Measurements from ENCODE around the gene WIPF1.

DNA sequence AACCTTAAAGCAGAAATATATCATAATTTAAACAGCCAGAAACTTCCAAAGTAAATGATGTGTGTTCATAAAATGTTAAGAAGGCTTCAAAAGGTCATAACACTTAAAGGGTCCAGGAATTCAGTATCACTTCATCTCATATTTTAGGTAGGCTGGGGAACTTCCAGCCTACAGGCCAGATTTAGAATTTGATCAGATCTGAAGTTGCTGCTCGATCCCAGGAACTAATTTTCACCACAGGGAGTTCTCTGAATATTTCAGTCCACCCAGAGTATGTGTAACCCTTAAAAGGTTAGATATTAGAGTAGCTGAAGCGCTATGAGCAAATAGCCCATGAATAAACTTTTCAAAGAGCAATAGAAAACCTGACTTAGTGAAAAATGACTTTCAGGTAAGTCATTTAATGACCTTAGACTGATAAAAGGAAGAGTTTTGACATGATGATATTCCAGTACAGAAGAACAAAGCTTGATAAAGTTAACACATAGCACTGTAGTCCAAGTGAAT, 1.7 kb downstream of the WIPF1 start:
- TF ChIP-seq, protein P1, sequence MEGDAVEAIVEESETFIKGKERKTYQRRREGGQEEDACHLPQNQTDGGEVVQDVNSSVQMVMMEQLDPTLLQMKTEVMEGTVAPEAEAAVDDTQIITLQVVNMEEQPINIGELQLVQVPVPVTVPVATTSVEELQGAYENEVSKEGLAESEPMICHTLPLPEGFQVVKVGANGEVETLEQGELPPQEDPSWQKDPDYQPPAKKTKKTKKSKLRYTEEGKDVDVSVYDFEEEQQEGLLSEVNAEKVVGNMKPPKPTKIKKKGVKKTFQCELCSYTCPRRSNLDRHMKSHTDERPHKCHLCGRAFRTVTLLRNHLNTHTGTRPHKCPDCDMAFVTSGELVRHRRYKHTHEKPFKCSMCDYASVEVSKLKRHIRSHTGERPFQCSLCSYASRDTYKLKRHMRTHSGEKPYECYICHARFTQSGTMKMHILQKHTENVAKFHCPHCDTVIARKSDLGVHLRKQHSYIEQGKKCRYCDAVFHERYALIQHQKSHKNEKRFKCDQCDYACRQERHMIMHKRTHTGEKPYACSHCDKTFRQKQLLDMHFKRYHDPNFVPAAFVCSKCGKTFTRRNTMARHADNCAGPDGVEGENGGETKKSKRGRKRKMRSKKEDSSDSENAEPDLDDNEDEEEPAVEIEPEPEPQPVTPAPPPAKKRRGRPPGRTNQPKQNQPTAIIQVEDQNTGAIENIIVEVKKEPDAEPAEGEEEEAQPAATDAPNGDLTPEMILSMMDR (IDR thresholded peaks at IDR 0.05) = no peak
- no peak for TF ChIP-seq POLR2A (IDR thresholded peaks at IDR 0.05)

All from body of pancreas (tissue), 4 donors.